GM18867 (cell line): ENCODE measurements around the gene TCN2.
"Not testable (repeated sequence)": the region's sequence is repeated elsewhere in the genome, so short reads cannot be mapped to it uniquely, and the experiment has no call there.

Experiments used
- ATAC-seq: cut with Tn5 transposase; IDR thresholded peaks from one replicate; pipeline ENCODE4 v1.9.1; 2021; ENCODE audit warnings: mild to moderate bottlenecking, moderate library complexity; ENCODE audit not compliant: unreplicated experiment

The TCN2 gene

GRCh38 chr22:30606455-30607299, at the start of gene TCN2:
TSS of gene TCN2 (plus strand) at chr22:30607174. CDS start at chr22:30607332, 158 bp downstream.
- ATAC-seq = no peak

- no peak for ATAC-seq
These were observed 49.7 kb upstream of the TCN2 start for GRCh38 chr22:30557243-30557642.

- no peak for ATAC-seq
These were observed 47.1 kb upstream of the TCN2 start for GRCh38 chr22:30559889-30560288.

GRCh38 chr22:30560643-30561202, 46.3 kb upstream of the TCN2 start:
- ATAC-seq = not testable (repeated sequence)

- no peak for ATAC-seq
These were observed 45.4 kb upstream of the TCN2 start for GRCh38 chr22:30561402-30562189.

GRCh38 chr22:30562366-30562765, 44.6 kb upstream of the TCN2 start:
- no peak for ATAC-seq

- no peak for ATAC-seq
These were observed 42.8 kb upstream of the TCN2 start for GRCh38 chr22:30564045-30564760.

- no peak for ATAC-seq
These were observed 42.2 kb upstream of the TCN2 start for GRCh38 chr22:30564761-30565119.

GRCh38 chr22:30565341-30565740, 41.6 kb upstream of the TCN2 start:
- no peak for ATAC-seq

- ATAC-seq = no peak
These were observed 40.8 kb upstream of the TCN2 start for GRCh38 chr22:30566125-30566524.

- not testable (repeated sequence) for ATAC-seq
These were observed 39.7 kb upstream of the TCN2 start for GRCh38 chr22:30567277-30567676.

- no peak for ATAC-seq
These were observed 38.7 kb upstream of the TCN2 start for GRCh38 chr22:30568137-30568805.

GRCh38 chr22:30569674-30570202, 37.2 kb upstream of the TCN2 start:
- ATAC-seq = no peak

GRCh38 chr22:30572210-30572609, 34.8 kb upstream of the TCN2 start:
- no peak for ATAC-seq

- no peak for ATAC-seq
These were observed 34.0 kb upstream of the TCN2 start for GRCh38 chr22:30572840-30573593.

- ATAC-seq = no peak
These were observed 33.3 kb upstream of the TCN2 start for GRCh38 chr22:30573594-30574094.

- no peak for ATAC-seq
These were observed 32.6 kb upstream of the TCN2 start, which contains the start of gene GAL3ST1 for GRCh38 chr22:30574095-30574981. TSS of gene GAL3ST1 (minus strand) at chr22:30574665. CDS start at chr22:30557392, 17,273 bp downstream.

- ATAC-seq = no peak
These were observed 31.8 kb upstream of the TCN2 start for GRCh38 chr22:30574997-30575671.
